GM12892 (cell line): ENCODE measurements around the gene ATP9A.
A peak's percentile ranks its signal among the peaks of the same experiment; 100 is the strongest.
"Not testable (repeated sequence)": the region's sequence is repeated elsewhere in the genome, so short reads cannot be mapped to it uniquely, and the experiment has no call there.

Source experiments
- DNase-seq: peaks from one replicate; pipeline ENCODE4 v3.0.0; 2011; ENCODE audit not compliant: insufficient read length
- FAIRE-seq: peaks from 2 replicates; lab custom pipeline; 2011; peaks lifted over from hg19 to GRCh38; lab: Jason Lieb, UNC
- POLR2A ChIP-seq: IDR thresholded peaks from 2 replicates; pipeline ENCODE4 v1.6.1; 2011; ENCODE audit warnings: low read depth, low read length, control low read depth
- POLR2AphosphoS5 ChIP-seq: IDR thresholded peaks from 2 replicates; pipeline ENCODE4 v1.6.1; 2011; ENCODE audit warnings: low read depth, low read length, control low read depth
- TAF1 ChIP-seq: IDR thresholded peaks from 2 replicates; pipeline ENCODE4 v1.6.1; 2011; ENCODE audit warnings: low read depth, mild to moderate bottlenecking, control low read depth, low read length, borderline replicate concordance

The ATP9A gene

GRCh38 chr20:51571460-51571794, 196.8 kb downstream of the ATP9A start:
- FAIRE-seq = no peak
- DNase-seq = no peak
- TF ChIP-seq POLR2AphosphoS5 (no peak), TAF1 (no peak), POLR2A (no peak)

DNA sequence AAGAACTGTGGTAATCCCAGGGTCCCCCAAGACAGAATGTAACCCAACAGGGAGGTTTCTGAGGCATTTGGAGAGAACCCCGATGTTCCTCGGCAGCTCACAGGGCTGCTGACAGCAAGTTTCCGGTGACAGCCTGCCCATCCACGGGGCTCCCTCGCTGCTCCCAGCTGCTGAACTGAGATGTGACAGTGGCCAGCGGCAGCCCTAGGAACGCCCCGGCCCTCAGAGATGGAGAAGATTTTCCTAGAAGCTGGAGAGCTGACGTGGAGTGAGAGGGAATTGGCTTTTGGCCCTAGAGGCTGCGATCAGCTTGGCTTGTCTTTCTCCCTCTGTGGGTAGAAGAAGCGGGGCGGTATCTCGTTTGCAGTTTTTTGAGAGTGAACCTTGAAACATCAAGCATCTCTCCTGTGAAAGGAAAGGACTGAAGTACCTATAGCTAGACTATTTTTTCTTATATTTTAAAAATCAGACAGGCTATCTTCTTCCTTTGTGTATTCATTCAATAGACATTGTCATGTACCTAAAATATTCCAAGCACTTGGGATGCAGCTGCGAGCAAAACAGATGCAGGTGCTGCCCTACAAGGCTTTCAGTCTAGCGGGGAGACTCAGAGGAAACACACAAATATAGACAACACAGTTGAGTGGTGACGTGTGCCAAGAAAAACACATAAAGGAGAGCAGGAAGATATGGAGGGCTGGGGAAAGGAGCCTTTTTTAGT, 197.3 kb downstream of the ATP9A start:
- FAIRE-seq (no peak), DNase-seq (no peak)
- TF ChIP-seq POLR2A (no peak), POLR2AphosphoS5 (no peak), TAF1 (no peak)

DNA sequence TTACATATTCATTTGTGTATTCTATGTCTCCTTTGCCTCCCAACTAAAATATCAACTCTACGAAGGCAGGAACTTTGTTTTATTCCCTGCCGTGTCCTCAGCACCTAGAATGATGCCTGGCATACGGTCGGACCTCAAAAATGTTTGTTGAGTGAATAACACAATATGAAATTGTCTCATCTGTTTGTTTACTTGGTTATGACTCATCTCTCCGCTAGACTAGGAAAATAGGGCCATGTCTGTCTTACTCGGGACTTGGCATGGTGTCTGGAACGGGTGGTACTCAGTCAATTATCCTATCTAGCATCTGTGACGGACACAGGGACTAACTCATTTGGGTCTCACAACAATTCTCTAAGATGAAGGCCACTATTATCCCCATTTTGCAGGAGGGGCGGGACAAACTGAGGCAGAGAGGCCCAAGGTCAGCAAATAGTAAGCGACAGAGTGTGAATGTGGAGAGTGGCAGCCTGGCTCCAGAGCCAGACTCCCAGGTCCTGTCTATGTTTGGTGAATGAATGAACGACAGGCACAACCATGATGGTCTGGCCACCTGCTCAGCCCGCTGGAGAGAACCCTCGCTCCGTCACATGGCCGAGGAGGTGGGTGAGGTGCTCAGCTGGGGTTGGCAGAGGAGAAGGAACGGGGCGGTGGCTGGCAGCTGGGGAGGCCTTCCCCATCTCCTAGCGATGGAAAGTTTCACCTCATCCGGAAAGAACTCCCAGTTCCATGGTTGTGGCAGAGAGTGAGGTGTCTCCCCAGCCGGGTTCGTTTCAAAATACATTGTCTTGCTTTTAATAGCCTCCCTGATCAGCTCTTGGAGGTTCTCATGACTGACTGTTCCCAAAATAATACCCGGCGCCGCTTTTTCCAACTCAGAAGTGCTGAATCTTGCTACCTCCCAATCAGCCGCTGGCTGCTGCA, 198.1 kb downstream of the ATP9A start:
- no peak for TF ChIP-seq POLR2AphosphoS5
- no peak for TF ChIP-seq TAF1
- no peak for TF ChIP-seq POLR2A
- FAIRE-seq (no peak), DNase-seq (no peak)

DNA sequence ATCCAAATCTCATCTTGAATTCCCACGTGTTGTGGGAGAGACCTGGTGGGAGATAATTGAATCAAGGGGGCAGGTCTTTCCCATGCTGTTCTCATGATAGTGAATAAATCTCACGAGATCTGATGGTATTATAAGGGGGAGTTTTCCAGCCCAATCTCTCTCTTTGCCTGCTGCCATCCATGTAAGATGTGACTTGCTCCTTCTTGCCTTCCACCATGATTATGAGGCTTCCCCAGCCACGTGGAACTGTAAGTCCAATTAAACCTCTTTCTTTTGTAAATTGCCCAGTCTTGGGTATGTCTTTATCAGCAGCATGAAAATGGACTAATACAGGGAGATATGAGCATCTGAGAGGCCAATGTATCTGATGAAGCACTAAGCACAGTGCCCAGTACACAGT, 199.7 kb downstream of the ATP9A start:
- DNase-seq, FAIRE-seq: not testable (repeated sequence)

- FAIRE-seq (no peak), DNase-seq (no peak)
- no peak for TF ChIP-seq POLR2A
- no peak for TF ChIP-seq TAF1
- TF ChIP-seq POLR2AphosphoS5 = no peak
Observed at GRCh38 chr20:51567622-51568021, 200.6 kb downstream of the ATP9A start.

DNA sequence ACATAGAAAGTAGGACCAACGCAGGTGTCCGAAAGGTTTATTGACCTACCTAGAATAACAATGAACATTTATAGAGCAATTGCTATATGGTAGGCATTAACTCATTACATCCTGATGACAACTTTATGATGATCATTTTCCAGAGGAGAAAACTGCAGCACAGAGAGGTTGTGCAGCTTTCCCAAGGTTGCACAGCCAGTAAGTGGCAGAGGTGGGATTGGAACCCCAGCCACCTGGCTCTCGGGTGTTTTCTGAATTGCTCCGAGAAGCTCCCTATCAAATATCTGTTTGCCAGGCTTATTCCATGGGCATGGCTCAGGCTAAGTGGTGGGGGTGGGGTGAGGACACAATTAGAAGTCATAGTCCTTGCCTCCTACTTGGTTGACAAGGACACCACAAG, 201.6 kb downstream of the ATP9A start:
- TF ChIP-seq TAF1 (no peak), POLR2AphosphoS5 (no peak), POLR2A (no peak)
- FAIRE-seq (no peak), DNase-seq (no peak)

DNA sequence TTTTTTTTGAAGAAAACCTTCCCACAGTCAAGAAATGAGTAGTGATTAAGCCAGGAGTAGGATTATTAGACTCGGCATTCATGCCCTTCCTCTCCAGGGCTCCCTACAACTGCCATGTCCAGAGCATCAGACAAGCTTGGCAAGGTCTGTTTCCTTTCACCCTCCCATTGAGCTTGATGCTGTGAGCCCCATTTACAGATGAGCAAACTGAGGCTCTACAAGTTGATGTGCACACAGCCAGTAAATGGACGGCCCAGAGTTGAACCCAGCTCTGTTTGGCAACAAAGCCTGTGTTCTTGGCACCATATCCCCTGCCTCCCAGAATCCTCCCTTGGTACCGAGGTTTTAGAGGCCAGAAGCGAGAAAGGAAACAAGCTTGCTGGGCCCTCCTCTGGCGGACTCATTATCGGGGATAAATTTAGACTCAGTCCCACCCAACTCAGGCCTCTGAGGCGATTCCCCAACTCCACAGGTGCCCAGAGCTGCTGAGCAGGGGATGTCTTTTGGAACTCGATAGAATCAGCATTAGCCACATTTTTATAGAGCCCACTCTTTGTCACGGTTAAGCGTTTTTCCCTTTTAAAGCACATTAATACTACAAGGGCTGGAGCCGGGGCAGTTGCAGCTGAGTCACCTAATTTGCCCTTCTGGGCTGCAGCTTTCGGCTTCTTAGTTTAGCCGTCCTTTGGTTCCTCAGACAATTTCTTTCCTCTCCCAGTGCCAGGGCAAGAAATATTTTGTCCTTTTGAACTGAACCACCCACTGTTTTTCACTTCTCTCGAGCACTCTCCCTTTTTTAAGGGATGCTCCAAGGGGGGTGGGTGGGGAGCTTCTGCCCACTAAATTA, 202.7 kb downstream of the ATP9A start:
- DNase-seq = no peak
- no peak for FAIRE-seq
- TF ChIP-seq POLR2AphosphoS5 = no peak
- TF ChIP-seq POLR2A = no peak
- TF ChIP-seq TAF1 = no peak

- DNase-seq = no peak
- TF ChIP-seq POLR2AphosphoS5 (no peak), POLR2A (no peak), TAF1 (no peak)
- FAIRE-seq = no peak
Observed at GRCh38 chr20:51563486-51564332, 204.5 kb downstream of the ATP9A start.

DNA sequence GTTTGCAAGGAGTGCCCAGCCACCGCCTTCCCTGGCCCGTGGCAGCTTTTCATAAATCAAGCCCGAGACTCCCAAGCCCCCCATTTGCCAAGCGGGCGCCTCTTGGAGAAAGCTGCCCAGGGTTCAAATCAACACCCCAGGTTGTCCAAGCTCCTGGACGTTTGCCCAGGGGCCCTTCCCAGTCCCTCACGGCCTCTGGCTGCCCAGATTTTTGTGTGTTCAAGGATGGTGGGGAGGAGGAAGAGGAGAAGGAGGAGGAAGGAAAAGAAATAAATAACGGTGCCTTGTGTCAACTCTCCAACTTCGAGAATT, 205.1 kb downstream of the ATP9A start:
- no peak for FAIRE-seq
- TF ChIP-seq POLR2A (no peak), POLR2AphosphoS5 (no peak), TAF1 (no peak)
- DNase-seq = no peak

- DNase-seq (peak; percentile 34), FAIRE-seq (no peak)
- no peak for TF ChIP-seq TAF1
- no peak for TF ChIP-seq POLR2AphosphoS5
- no peak for TF ChIP-seq POLR2A
Observed at GRCh38 chr20:51562332-51563173, 205.6 kb downstream of the ATP9A start.

- DNase-seq (no peak), FAIRE-seq (no peak)
- no peak for TF ChIP-seq POLR2A
- no peak for TF ChIP-seq TAF1
- no peak for TF ChIP-seq POLR2AphosphoS5
Observed at GRCh38 chr20:51562027-51562331, 206.2 kb downstream of the ATP9A start.
